ENCODE results near the gene KHSRP. TPM values are rescaled to one million over a fixed set of nuclear protein-coding genes. Genes with fewer than 3 reads are reported as not detected.
"Not testable (repeated sequence)": the region's sequence is repeated elsewhere in the genome, so short reads cannot be mapped to it uniquely, and the experiment has no call there.

KHSRP gene
- total and polyA plus RNA-seq, 10 of the 15 experiments (the other 5 are each of a cell fraction or from before 2014, with no cell fraction given) = 4.8 to 440 (median 82.0) TPM

DNA sequence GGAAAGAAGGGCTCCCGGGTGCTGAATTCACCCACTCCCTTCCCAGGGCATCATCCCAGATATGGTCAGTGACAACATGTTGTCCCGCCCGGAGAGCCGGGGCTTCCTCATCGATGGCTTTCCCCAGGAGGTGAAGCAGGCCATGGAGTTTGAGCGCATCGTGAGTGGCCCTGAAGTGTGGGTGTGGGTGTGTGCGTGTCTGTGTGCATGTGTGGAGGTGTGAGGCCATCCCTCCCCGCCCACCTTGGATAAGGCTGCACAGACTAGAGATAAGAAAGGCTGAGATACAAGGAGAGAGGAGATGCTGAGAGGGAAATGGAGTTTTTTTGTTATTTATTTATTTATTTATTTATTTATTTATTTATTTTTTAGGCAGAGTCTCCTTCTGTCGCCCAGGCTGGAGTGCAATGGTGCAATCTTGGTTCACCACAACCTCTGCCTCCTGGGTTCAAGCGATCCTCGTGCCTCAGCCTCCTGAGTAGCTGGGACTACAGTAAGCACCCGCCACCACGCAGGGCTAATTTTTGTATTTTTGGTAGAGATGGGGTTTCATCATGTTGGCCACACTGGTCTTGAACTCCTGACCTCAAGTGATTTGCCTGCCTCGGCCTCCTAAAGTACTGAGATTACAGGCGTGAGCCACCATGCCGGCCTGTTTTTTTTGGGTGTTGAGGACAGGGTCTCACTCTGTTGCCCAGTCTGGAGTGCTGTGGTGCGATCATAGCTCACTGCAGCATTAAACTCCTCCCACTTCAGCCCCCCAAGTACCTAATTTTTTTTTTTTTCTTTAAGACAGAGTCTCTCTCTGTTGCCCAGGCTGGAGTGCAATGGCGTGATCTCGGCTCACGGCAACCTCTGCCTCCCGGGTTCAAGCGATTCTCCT lies 24.3 kb downstream of the KHSRP start:
- H3K79me2 ChIP-seq (ENCODE audit: control insufficient read depth, insufficient read depth, low read length); H4K20me1 ChIP-seq (ENCODE audit: control insufficient read depth, insufficient read depth); H3K4me2 ChIP-seq (ENCODE audit: control insufficient read depth, insufficient read depth); H3K4me1 ChIP-seq (ENCODE audit: control insufficient read depth, insufficient read depth, low read length); RAD21 ChIA-PET (ENCODE audit: unreplicated experiment); H3K27ac ChIP-seq (ENCODE audit: control insufficient read depth, insufficient read depth); H2AFZ ChIP-seq (ENCODE audit: control insufficient read depth, low read depth, low read length); H3K36me3 ChIP-seq (ENCODE audit: control insufficient read depth in 2 of 2, insufficient read depth in 2 of 2, low read length in 1 of 2); CTCF ChIA-PET; SMC1A ChIA-PET (ENCODE audit: uncharacterized antibody, unreplicated experiment); intact Hi-C loops (cut with micrococcal nuclease; ENCODE audit: unreplicated experiment); H3K27me3 ChIP-seq (replicated peaks in 1 of 2; ENCODE audit: control insufficient read depth in 2 of 2, insufficient read depth in 2 of 2, low read length in 1 of 2); H3K4me3 ChIP-seq; DNase-seq (ENCODE audit: low read depth, low spot score); in situ Hi-C loops (cut with MboI); H3K9ac ChIP-seq (ENCODE audit: control insufficient read depth, insufficient read depth, low read length); BruUV-seq (replicated peaks); H3K9me3 ChIP-seq (replicated peaks; ENCODE audit: control insufficient read depth, insufficient read depth, low read length); ATAC-seq; FAIRE-seq; POLR2A ChIA-PET: not testable (repeated sequence)
- WGBS (ENCODE audit: insufficient coverage, insufficient replicate concordance, low lambda C conversion rate, missing lambda C conversion rate) = 65% methylated on average over 23 of the region's 23 CpGs

GRCh38 chr19:6396305-6396704 lies 28.3 kb downstream of the KHSRP start:
- Histone ChIP-seq H3K4me2 (ENCODE audit: control insufficient read depth, insufficient read depth) (no peak overlapping the region), H3K9ac (ENCODE audit: control insufficient read depth, insufficient read depth, low read length) (no peak overlapping the region), H4K20me1 (ENCODE audit: control insufficient read depth, insufficient read depth) (no peaks in the 10 kb centered on the region), H3K4me1 (ENCODE audit: control insufficient read depth, insufficient read depth, low read length) (peaks cover 11% of the 10 kb centered on the region), H3K4me3 (no peak overlapping the region), H3K36me3 (ENCODE audit: control insufficient read depth in 2 of 2, insufficient read depth in 2 of 2, low read length in 1 of 2) (peaks cover 0 to 3% of the 10 kb centered on the region in 2 experiments; a peak in 1 of 4 replicates), H3K27me3 (replicated peaks in 1 of 2; ENCODE audit: control insufficient read depth in 2 of 2, insufficient read depth in 2 of 2, low read length in 1 of 2) (no peaks in the 10 kb centered on the region), H3K9me3 (replicated peaks; ENCODE audit: control insufficient read depth, insufficient read depth, low read length) (no peaks in the 10 kb centered on the region), H3K27ac (ENCODE audit: control insufficient read depth, insufficient read depth) (no peak overlapping the region), H3K79me2 (ENCODE audit: control insufficient read depth, insufficient read depth, low read length) (peaks cover 19% of the 10 kb centered on the region), H2AFZ (ENCODE audit: control insufficient read depth, low read depth, low read length) (no peak overlapping the region)
- CTCF ChIA-PET = no interaction called here
- no peak for TF ChIP-seq ESRRA (IDR thresholded peaks at IDR 0.05; ENCODE audit: low read length)
- TF ChIP-seq ZNF24 (IDR thresholded peaks at IDR 0.05) = no peak
- no peak for TF ChIP-seq IRF3 (IDR thresholded peaks at IDR 0.05)
- ATAC-seq (no peak), FAIRE-seq (no peak), DNase-seq (ENCODE audit: low read depth, low spot score) (no peak)
- RAD21 ChIA-PET (ENCODE audit: unreplicated experiment) = no interaction called here
- 90% methylated on average over 12 of the region's 12 CpGs for WGBS (ENCODE audit: insufficient coverage, insufficient replicate concordance, low lambda C conversion rate, missing lambda C conversion rate)
- BruUV-seq (replicated peaks) = no TSS peak
- SMC1A ChIA-PET (ENCODE audit: uncharacterized antibody, unreplicated experiment) = no interaction called here
- intact Hi-C loops (cut with micrococcal nuclease; ENCODE audit: unreplicated experiment) = loop anchor here (10.0 kb wide), 1 partner anchor 108 kb away; the partner anchor contains the start of gene TUBB4A
- POLR2A ChIA-PET = no interaction called here
- in situ Hi-C loops (cut with MboI) = no loop called here

Data from GM12878 (cell line).